MM.1S (cell line): ENCODE results near the gene PHC1.

ENCODE experiments used
- EZH2 ChIP-seq: fragments of 300-600 bp; sonication (generic); optimal IDR thresholded peaks from 2 replicates; pipeline ENCODE3; 2017; ENCODE audit warnings: low read depth, mild to moderate bottlenecking, antibody characterized with exemption, low read length, mixed read lengths
- EZH2phosphoT487 ChIP-seq: fragments of 300-600 bp; sonication (generic); IDR thresholded peaks from 2 replicates; pipeline ENCODE4 v1.6.1; 2018; ENCODE audit warnings: antibody characterized with exemption, low read length
- TF ChIP-seq, protein P1 (sequence below): fragments of 300-600 bp; sonication (generic); IDR thresholded peaks from 2 replicates; pipeline ENCODE4 v1.5.1; 2016; ENCODE audit warnings: antibody characterized with exemption, low read length, mixed read lengths

DNA sequence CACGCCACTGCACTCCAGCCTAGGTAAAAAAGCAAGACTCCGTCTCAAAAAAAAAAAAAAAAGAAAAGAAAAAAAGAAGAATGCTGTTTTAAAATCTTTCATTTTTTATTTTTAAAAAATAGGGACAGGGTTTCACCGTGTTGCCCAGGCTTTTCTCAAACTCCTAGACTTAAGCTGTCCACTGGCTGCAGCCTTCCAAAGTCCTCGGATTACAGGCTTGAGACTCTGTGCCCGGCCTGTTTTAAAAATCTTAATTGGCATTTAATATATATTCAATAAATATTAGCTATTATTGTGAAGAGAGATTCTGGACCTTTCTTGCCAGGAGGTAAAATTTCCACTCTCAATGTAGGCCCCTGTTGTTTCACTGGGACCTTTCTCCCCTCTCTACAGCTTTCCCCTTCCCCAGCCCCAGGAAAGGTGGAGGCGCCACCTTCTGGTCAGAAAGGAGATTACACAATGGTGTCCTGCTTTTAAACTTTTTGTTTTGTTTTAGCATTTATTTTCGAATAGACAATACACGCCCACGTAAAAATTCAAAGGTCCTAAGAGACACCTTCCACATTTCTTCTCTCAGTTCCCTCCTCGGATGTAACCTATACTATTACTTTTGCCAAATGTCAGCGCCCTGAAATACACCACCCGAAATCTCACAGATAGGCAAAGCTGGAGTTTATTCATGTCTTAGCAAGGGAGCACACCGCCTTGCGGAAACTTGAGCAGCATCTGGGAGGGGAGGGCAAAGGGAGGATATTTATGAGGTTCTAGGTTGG, 23.8 kb upstream of the PHC1 start:
- TF ChIP-seq, protein P1, sequence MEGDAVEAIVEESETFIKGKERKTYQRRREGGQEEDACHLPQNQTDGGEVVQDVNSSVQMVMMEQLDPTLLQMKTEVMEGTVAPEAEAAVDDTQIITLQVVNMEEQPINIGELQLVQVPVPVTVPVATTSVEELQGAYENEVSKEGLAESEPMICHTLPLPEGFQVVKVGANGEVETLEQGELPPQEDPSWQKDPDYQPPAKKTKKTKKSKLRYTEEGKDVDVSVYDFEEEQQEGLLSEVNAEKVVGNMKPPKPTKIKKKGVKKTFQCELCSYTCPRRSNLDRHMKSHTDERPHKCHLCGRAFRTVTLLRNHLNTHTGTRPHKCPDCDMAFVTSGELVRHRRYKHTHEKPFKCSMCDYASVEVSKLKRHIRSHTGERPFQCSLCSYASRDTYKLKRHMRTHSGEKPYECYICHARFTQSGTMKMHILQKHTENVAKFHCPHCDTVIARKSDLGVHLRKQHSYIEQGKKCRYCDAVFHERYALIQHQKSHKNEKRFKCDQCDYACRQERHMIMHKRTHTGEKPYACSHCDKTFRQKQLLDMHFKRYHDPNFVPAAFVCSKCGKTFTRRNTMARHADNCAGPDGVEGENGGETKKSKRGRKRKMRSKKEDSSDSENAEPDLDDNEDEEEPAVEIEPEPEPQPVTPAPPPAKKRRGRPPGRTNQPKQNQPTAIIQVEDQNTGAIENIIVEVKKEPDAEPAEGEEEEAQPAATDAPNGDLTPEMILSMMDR: peak; percentile 82
- TF ChIP-seq EZH2phosphoT487 (no peak), EZH2 (no peak)
